Calu3 (cell line): Measurements from ENCODE around the gene MBD5. TPM values are rescaled to one million over a fixed set of nuclear protein-coding genes. Genes with fewer than 3 reads are reported as not detected.

Source experiments
- BruUV-seq: library from RNA; stranded (reverse); fragments of 400-500 nt; replicated peaks from 2 replicates; lab custom pipeline; 2021; lab: Mats Ljungman, UMichigan
- CTCF ChIA-PET: fragments of 300-600 bp; sonication (Branson Sonifier 250); formaldehyde crosslinking; loops from one replicate; lab custom pipeline; 2022; ENCODE audit warnings: antibody characterized with exemption; lab: Charles Lee
- DNase-seq: peaks from one replicate; pipeline ENCODE4 v3.0.0; 2022
- H3K27ac Mint-ChIP-seq: one replicate; pipeline ENCODE4 v1.8.0; 2022; ENCODE audit warnings: mixed read lengths; ENCODE audit not compliant: unreplicated experiment
- H3K27me3 Mint-ChIP-seq: one replicate; pipeline ENCODE4 v1.8.0; 2022; ENCODE audit warnings: mixed read lengths; ENCODE audit not compliant: unreplicated experiment
- H3K36me3 Mint-ChIP-seq: one replicate; pipeline ENCODE4 v1.8.0; 2022; ENCODE audit warnings: mild to moderate bottlenecking, moderate library complexity, mixed read lengths; ENCODE audit not compliant: insufficient read depth, unreplicated experiment
- H3K4me1 Mint-ChIP-seq: one replicate; pipeline ENCODE4 v1.8.0; 2022; ENCODE audit warnings: mild to moderate bottlenecking, low read depth, mixed read lengths; ENCODE audit not compliant: unreplicated experiment
- H3K4me3 Mint-ChIP-seq: one replicate; pipeline ENCODE4 v1.8.0; 2022; ENCODE audit warnings: mild to moderate bottlenecking, low read depth, moderate library complexity, mixed read lengths; ENCODE audit not compliant: unreplicated experiment
- H3K9me3 Mint-ChIP-seq: one replicate; pipeline ENCODE4 v1.8.0; 2022; ENCODE audit warnings: low read depth, mixed read lengths; ENCODE audit not compliant: unreplicated experiment
- intact Hi-C: fragments of 100-400 bp; cut with micrococcal nuclease; formaldehyde crosslinking; loops from one replicate; pipeline ENCODE4 v1.10.0; 2022; ENCODE audit not compliant: unreplicated experiment
- total RNA-seq: library from RNA; stranded (reverse); gene quantifications from 2 replicates; pipeline ENCODE4 v1.2.3, GENCODE V29; 2022
- TF ChIP-seq, protein P1 (sequence below): fragments of 200-600 bp; IDR thresholded peaks from one replicate; pipeline ENCODE4 v1.8.0; 2022; ENCODE audit warnings: antibody characterized with exemption; ENCODE audit not compliant: unreplicated experiment

Gene MBD5
- total RNA-seq, 1 experiment from 2014 or later, result 36.4 TPM

DNA sequence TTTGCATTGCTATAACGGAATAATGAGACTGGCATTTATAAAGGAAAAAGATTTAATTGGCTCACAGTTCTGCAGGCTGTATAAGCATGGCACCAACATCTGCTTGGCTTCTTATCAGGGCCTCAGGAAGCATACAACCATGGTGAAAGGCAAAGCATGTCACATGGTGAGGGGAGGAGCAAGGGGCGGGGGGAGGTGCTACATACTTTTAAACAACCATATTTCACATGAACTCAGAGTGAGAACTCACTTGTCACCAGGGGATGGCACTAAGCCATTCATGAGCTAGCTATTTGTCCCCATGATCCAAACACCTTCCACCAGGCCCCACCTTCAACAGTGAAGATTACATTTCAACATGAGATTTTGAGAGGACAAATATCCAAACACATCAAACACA lies 188.7 kb downstream of the MBD5 start:
- Mint-ChIP-seq H3K4me1 (no peaks in the 10 kb centered on the region), H3K4me3 (no peak overlapping the region), H3K27ac (no peak overlapping the region), H3K27me3 (no peaks in the 10 kb centered on the region), H3K36me3 (no peaks in the 10 kb centered on the region), H3K9me3 (no peaks in the 10 kb centered on the region)
- CTCF ChIA-PET, result interaction anchor here (1.3 kb wide), 1 partner anchor 299 kb away, joined by 5 read pairs; no protein-coding TSS in a partner anchor
- intact Hi-C loops, result loop anchor here (5.0 kb wide), 1 partner anchor 298 kb away; no protein-coding TSS in a partner anchor
- TF ChIP-seq, protein P1, sequence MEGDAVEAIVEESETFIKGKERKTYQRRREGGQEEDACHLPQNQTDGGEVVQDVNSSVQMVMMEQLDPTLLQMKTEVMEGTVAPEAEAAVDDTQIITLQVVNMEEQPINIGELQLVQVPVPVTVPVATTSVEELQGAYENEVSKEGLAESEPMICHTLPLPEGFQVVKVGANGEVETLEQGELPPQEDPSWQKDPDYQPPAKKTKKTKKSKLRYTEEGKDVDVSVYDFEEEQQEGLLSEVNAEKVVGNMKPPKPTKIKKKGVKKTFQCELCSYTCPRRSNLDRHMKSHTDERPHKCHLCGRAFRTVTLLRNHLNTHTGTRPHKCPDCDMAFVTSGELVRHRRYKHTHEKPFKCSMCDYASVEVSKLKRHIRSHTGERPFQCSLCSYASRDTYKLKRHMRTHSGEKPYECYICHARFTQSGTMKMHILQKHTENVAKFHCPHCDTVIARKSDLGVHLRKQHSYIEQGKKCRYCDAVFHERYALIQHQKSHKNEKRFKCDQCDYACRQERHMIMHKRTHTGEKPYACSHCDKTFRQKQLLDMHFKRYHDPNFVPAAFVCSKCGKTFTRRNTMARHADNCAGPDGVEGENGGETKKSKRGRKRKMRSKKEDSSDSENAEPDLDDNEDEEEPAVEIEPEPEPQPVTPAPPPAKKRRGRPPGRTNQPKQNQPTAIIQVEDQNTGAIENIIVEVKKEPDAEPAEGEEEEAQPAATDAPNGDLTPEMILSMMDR, result no peak
- no TSS peak for BruUV-seq
- peak; percentile 5 for DNase-seq

GRCh38 chr2:148218326-148219075 lies 197.6 kb downstream of the MBD5 start:
- DNase-seq, result no peak
- CTCF ChIA-PET, result no interaction called here
- intact Hi-C loops, result no loop called here
- peaks cover 5% of the 10 kb centered on the region for H3K9me3 Mint-ChIP-seq
- H3K36me3 Mint-ChIP-seq, result no peaks in the 10 kb centered on the region
- BruUV-seq, result no TSS peak
- H3K27ac Mint-ChIP-seq, result no peak overlapping the region
- no peaks in the 10 kb centered on the region for H3K27me3 Mint-ChIP-seq
- TF ChIP-seq, protein P1, result no peak
- no peaks in the 10 kb centered on the region for H3K4me1 Mint-ChIP-seq
- H3K4me3 Mint-ChIP-seq, result no peak overlapping the region

DNA sequence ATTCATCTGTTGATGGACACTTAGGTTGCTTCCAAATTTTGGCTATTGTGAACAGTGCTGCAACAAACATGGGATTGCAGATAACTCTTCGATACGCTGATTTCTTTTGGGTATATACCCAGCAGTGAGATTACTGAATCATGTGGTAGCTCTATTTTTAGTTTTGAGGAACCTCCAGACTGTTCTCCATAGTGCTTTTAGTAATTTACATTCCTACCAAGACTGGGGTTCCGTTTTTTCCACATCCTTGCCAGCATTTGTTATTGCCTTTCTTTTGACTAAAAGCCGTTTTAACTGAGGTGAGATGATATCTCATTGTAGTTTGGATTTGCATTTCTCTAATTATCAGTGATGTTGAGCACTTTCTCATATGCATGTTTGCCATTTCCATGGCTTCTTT lies 200.3 kb downstream of the MBD5 start:
- no peak overlapping the region for H3K4me3 Mint-ChIP-seq
- DNase-seq, result no peak
- peaks cover 10% of the 10 kb centered on the region for H3K9me3 Mint-ChIP-seq
- H3K27me3 Mint-ChIP-seq, result no peaks in the 10 kb centered on the region
- TF ChIP-seq, protein P1, result no peak
- H3K4me1 Mint-ChIP-seq, result no peaks in the 10 kb centered on the region
- intact Hi-C loops, result no loop called here
- BruUV-seq, result no TSS peak
- CTCF ChIA-PET, result no interaction called here
- H3K27ac Mint-ChIP-seq, result no peak overlapping the region
- no peaks in the 10 kb centered on the region for H3K36me3 Mint-ChIP-seq

GRCh38 chr2:148221926-148222325 lies 201.0 kb downstream of the MBD5 start:
- Mint-ChIP-seq H3K27me3 (no peaks in the 10 kb centered on the region), H3K27ac (no peak overlapping the region), H3K36me3 (no peaks in the 10 kb centered on the region), H3K9me3 (peaks cover 10% of the 10 kb centered on the region), H3K4me1 (no peaks in the 10 kb centered on the region), H3K4me3 (no peak overlapping the region)
- no TSS peak for BruUV-seq
- DNase-seq, result no peak
- intact Hi-C loops, result no loop called here
- CTCF ChIA-PET, result no interaction called here
- TF ChIP-seq, protein P1, result no peak
